IMR-90 (cell line): ENCODE measurements around the gene SLC1A7. TPM values are rescaled to one million over a fixed set of nuclear protein-coding genes. Genes with fewer than 3 reads are reported as not detected.
A peak's percentile ranks its signal among the peaks of the same experiment; 100 is the strongest.

Experiments
- ATAC-seq: fragments of 200-7000 bp; cut with Tn5 transposase; 2 replicates; pipeline ENCODE4 v1.9.1; 2020; ENCODE audit warnings: low read depth, mild to moderate bottlenecking, moderate library complexity
- BruUV-seq: library from RNA; stranded (reverse); fragments of 400-500 nt; replicated peaks from 2 replicates; lab custom pipeline; 2021; lab: Mats Ljungman, UMichigan
- CTCF ChIA-PET: fragments of 300-600 bp; formaldehyde crosslinking; extraction: SDS; loops from one replicate; lab custom pipeline; 2021; ENCODE audit warnings: antibody characterized with exemption; lab: Yijun Ruan, JAX
- POLR2A ChIA-PET: fragments of 300-600 bp; sonication (Branson Sonifier 250); formaldehyde crosslinking; loops from one replicate; lab custom pipeline; 2022; ENCODE audit warnings: antibody characterized with exemption; ENCODE audit not compliant: unreplicated experiment; lab: Charles Lee
- DNase-seq: peaks from one replicate; pipeline ENCODE4 v3.0.0; 2013
- H2AFZ ChIP-seq: replicated peaks from 2 replicates; pipeline ENCODE3; 2013; ENCODE audit warnings: low read length, mild to moderate bottlenecking; ENCODE audit not compliant: poor library complexity
- H2AK5ac ChIP-seq: 2 replicates; pipeline ENCODE4 v1.6.1; 2013; ENCODE audit warnings: low read depth, low read length, inconsistent platforms
- H2AK9ac ChIP-seq: replicated peaks from 2 replicates; pipeline ENCODE3; 2013; ENCODE audit warnings: mild to moderate bottlenecking, low read depth, low read length, moderate library complexity; ENCODE audit not compliant: poor library complexity
- H2BK120ac ChIP-seq: 2 replicates; pipeline ENCODE4 v1.6.1; 2013; ENCODE audit warnings: low read depth, low read length, inconsistent platforms
- H2BK15ac ChIP-seq: 3 replicates; pipeline ENCODE4 v1.6.1; 2013; ENCODE audit warnings: low read depth, low read length, inconsistent platforms
- H2BK20ac ChIP-seq: 2 replicates; pipeline ENCODE4 v1.6.1; 2013; ENCODE audit warnings: low read depth, mild to moderate bottlenecking, inconsistent platforms, low read length, moderate library complexity
- H2BK5ac ChIP-seq: 2 replicates; pipeline ENCODE4 v1.6.1; 2013; ENCODE audit warnings: mild to moderate bottlenecking, low read depth, low read length, inconsistent platforms; ENCODE audit not compliant: poor library complexity, severe bottlenecking
- H3K14ac ChIP-seq: replicated peaks from 2 replicates; pipeline ENCODE4 v1.6.1; 2013; ENCODE audit warnings: low read depth, low read length, inconsistent platforms
- H3K18ac ChIP-seq: 2 replicates; pipeline ENCODE4 v1.6.1; 2013; ENCODE audit warnings: low read depth, low read length, control low read depth
- H3K23ac ChIP-seq: 2 replicates; pipeline ENCODE4 v1.6.1; 2013; ENCODE audit warnings: low read depth, low read length, inconsistent platforms
- H3K27ac ChIP-seq: 2 replicates; pipeline ENCODE4 v1.5.1; 2013; ENCODE audit warnings: mild to moderate bottlenecking, control low read depth, low read length; ENCODE audit not compliant: insufficient read depth
- H3K27me3 ChIP-seq: 2 replicates; pipeline ENCODE4 v1.6.1; 2013; ENCODE audit warnings: low read length; ENCODE audit not compliant: control insufficient read depth, insufficient read depth
- H3K36me3 ChIP-seq: 2 replicates; pipeline ENCODE4 v1.6.1; 2013; ENCODE audit warnings: low read length, mixed read lengths; ENCODE audit not compliant: control insufficient read depth, insufficient read depth
- H3K4ac ChIP-seq: 2 replicates; pipeline ENCODE4 v1.6.1; 2013; ENCODE audit warnings: low read depth, low read length, inconsistent platforms
- H3K4me1 ChIP-seq: 2 replicates; pipeline ENCODE4 v1.6.1; 2013; ENCODE audit warnings: low read length, mixed read lengths; ENCODE audit not compliant: control insufficient read depth, insufficient read depth
- H3K4me2 ChIP-seq: 2 replicates; pipeline ENCODE4 v1.6.1; 2013; ENCODE audit warnings: low read depth, mild to moderate bottlenecking, control low read depth, low read length, moderate library complexity
- H3K4me3 ChIP-seq: 2 replicates; pipeline ENCODE4 v1.5.1; 2013; ENCODE audit warnings: low read depth, mild to moderate bottlenecking, control low read depth, low read length, moderate library complexity; ENCODE audit not compliant: insufficient read depth
- H3K56ac ChIP-seq: 2 replicates; pipeline ENCODE4 v1.6.1; 2013; ENCODE audit warnings: low read length, inconsistent platforms; ENCODE audit not compliant: insufficient read depth; ENCODE audit errors: extremely low read depth
- H3K79me1 ChIP-seq, 2 experiments: 2 replicates each; pipeline ENCODE4 v1.6.1; 2013; ENCODE audit warnings: low read length in 2 of 2, inconsistent platforms in 1 of 2, low read depth in 1 of 2
- H3K9ac ChIP-seq: 2 replicates; pipeline ENCODE4 v1.6.1; 2013; ENCODE audit warnings: low read depth, low read length, control low read depth
- H3K9me1 ChIP-seq: 2 replicates; pipeline ENCODE4 v1.6.1; 2013; ENCODE audit warnings: low read length, inconsistent platforms; ENCODE audit not compliant: insufficient read depth
- H3K9me3 ChIP-seq: 2 replicates; pipeline ENCODE4 v1.6.1; 2013; ENCODE audit warnings: low read length; ENCODE audit not compliant: control insufficient read depth, insufficient read depth
- H4K20me1 ChIP-seq: 2 replicates; pipeline ENCODE4 v1.6.1; 2013; ENCODE audit warnings: low read length, inconsistent platforms; ENCODE audit not compliant: insufficient read depth
- H4K5ac ChIP-seq: 2 replicates; pipeline ENCODE4 v1.6.1; 2013; ENCODE audit warnings: mild to moderate bottlenecking, low read depth, low read length, control low read depth
- H4K8ac ChIP-seq, 2 experiments: 2 replicates each; pipeline ENCODE4 v1.6.1; 2013; ENCODE audit warnings: low read depth in 2 of 2, low read length in 2 of 2, control low read depth in 1 of 2, inconsistent platforms in 1 of 2
- H4K91ac ChIP-seq: 2 replicates; pipeline ENCODE4 v1.6.1; 2013; ENCODE audit warnings: low read depth, low read length, inconsistent platforms; ENCODE audit not compliant: insufficient read depth
- BHLHE40 ChIP-seq: fragments of 150-350 bp; IDR thresholded peaks from 2 replicates; pipeline ENCODE4 v1.6.1; 2016; ENCODE audit warnings: mild to moderate bottlenecking, low read depth, low read length
- CHD1 ChIP-seq: IDR thresholded peaks from 2 replicates; pipeline ENCODE4 v1.6.1; 2012; ENCODE audit warnings: low read depth, low read length, improper control_type of control experiment
- ELK1 ChIP-seq: fragments of 150-350 bp; IDR thresholded peaks from 2 replicates; pipeline ENCODE4 v1.6.1; 2016; ENCODE audit warnings: low read depth, mild to moderate bottlenecking, low read length, moderate library complexity, borderline replicate concordance
- MAFK ChIP-seq: IDR thresholded peaks from 2 replicates; pipeline ENCODE4 v1.6.1; 2012; ENCODE audit warnings: low read depth, low read length, improper control_type of control experiment
- MXI1 ChIP-seq: IDR thresholded peaks from 2 replicates; pipeline ENCODE4 v1.6.1; 2012; ENCODE audit warnings: low read depth, mild to moderate bottlenecking, low read length, moderate library complexity, borderline replicate concordance
- POLR2A ChIP-seq: IDR thresholded peaks from 2 replicates; pipeline ENCODE4 v1.6.1; 2012; ENCODE audit warnings: mild to moderate bottlenecking, low read depth, low read length
- RAD21 ChIP-seq: IDR thresholded peaks from 2 replicates; pipeline ENCODE4 v1.6.1; 2012; ENCODE audit warnings: low read length, improper control_type of control experiment
- RCOR1 ChIP-seq: IDR thresholded peaks from 2 replicates; pipeline ENCODE4 v1.6.1; 2012; ENCODE audit warnings: mild to moderate bottlenecking, low read length, improper control_type of control experiment; ENCODE audit not compliant: insufficient replicate concordance
- RFX5 ChIP-seq: IDR thresholded peaks from 2 replicates; pipeline ENCODE4 v1.8.0; 2012; ENCODE audit warnings: low read depth, mild to moderate bottlenecking, low read length, moderate library complexity
- WGBS, 2 experiments: methylation state at CpG; one replicate each; pipeline versions ENCODE4 v1.1.5 to v1.1.7; 2013; ENCODE audit warnings: missing lambda C conversion rate in 2 of 2; ENCODE audit not compliant: insufficient read length in 1 of 2; ENCODE audit errors: extremely low coverage in 2 of 2; 5-methylcytosine and 5-hydroxymethylcytosine counted together
- dilution Hi-C: fragments of 300-500 bp; cut with HindIII; formaldehyde crosslinking; loops from one replicate; pipeline ENCODE4 v1.14.3; 2018; ENCODE audit warnings: low sequenced_read_pairs; ENCODE audit not compliant: unreplicated experiment
- in situ Hi-C: fragments of 300-500 bp; cut with MboI; formaldehyde crosslinking; loops from 3 replicates; pipeline ENCODE4 v1.14.3; 2019; ENCODE audit warnings: low sequenced_read_pairs, inconsistent platforms, mixed read lengths
- intact Hi-C: fragments of 100-400 bp; cut with micrococcal nuclease; formaldehyde crosslinking; loops from 2 replicates; pipeline ENCODE4 v1.10.0; 2022
- polyA plus RNA-seq, 3 experiments: library from polyadenylated mRNA; depleted of rRNA; stranded (reverse); fragments of >200 nt; gene quantifications; 2 replicates each; pipeline ENCODE4 v1.2.3, GENCODE V29; 2012; ENCODE audit warnings: low replicate concordance in 1 of 3
- total RNA-seq: library from RNA; depleted of rRNA; stranded (reverse); fragments of >200 nt; gene quantifications from 2 replicates; pipeline ENCODE4 v1.2.3, GENCODE V29; 2012
- TF ChIP-seq, protein P1 (sequence below): fragments of 150-350 bp; IDR thresholded peaks from 2 replicates; pipeline ENCODE4 v1.6.1; 2017; ENCODE audit warnings: mild to moderate bottlenecking, antibody characterized with exemption, low read length, low read depth
- TF ChIP-seq, protein P2 (sequence below): conservative IDR thresholded peaks from 2 replicates; pipeline ENCODE4 v1.5.1; 2012; ENCODE audit warnings: mild to moderate bottlenecking, low read depth, low read length, improper control_type of control experiment

The SLC1A7 gene
- total and polyA plus RNA-seq, 2 of the 4 experiments (the other 2 are of a cell fraction), result 0.05 TPM; not detected in 1

- Histone ChIP-seq H3K4me2 (no peak overlapping the region), H3K14ac (peak overlapping the region; percentile 64), H2BK120ac (peak overlapping the region; percentile 86), H4K20me1 (no peaks in the 10 kb centered on the region), H2BK5ac (no peak overlapping the region), H3K79me1 (no peaks in the 10 kb centered on the region), H3K4me3 (no peak overlapping the region), H2BK15ac (peak overlapping the region; percentile 97; the same call in 1 of the 3 replicates), H3K9ac (no peak overlapping the region), H4K5ac (no peak overlapping the region), H4K91ac (peak overlapping the region; percentile 79), H3K18ac (0 out of 2 replicates have a peak overlapping the region, but pooled peaks have one; percentile 7), H3K27me3 (no peaks in the 10 kb centered on the region), H3K9me1 (peaks cover 23% of the 10 kb centered on the region), H3K4ac (peak overlapping the region; percentile 64), H4K8ac (no peak overlapping the region; a peak in 1 of 4 replicates), H2BK20ac (peak overlapping the region; percentile 65), H3K56ac (no peak overlapping the region), H3K4me1 (peaks cover 16% of the 10 kb centered on the region), H3K36me3 (no peaks in the 10 kb centered on the region), H3K23ac (no peak overlapping the region), H2AK5ac (peak overlapping the region; percentile 90), H3K27ac (no peak overlapping the region), H2AK9ac (no peak overlapping the region), H3K9me3 (no peaks in the 10 kb centered on the region), H2AFZ (peak overlapping the region; percentile 10)
- no peak for DNase-seq
- POLR2A ChIA-PET, result no interaction called here
- ATAC-seq, result no peak
- TF ChIP-seq ELK1 (no peak), MAFK (no peak), CHD1 (no peak), POLR2A (no peak), RAD21 (no peak), MXI1 (no peak), RCOR1 (no peak), RFX5 (no peak), BHLHE40 (no peak)
- TF ChIP-seq, protein P1, sequence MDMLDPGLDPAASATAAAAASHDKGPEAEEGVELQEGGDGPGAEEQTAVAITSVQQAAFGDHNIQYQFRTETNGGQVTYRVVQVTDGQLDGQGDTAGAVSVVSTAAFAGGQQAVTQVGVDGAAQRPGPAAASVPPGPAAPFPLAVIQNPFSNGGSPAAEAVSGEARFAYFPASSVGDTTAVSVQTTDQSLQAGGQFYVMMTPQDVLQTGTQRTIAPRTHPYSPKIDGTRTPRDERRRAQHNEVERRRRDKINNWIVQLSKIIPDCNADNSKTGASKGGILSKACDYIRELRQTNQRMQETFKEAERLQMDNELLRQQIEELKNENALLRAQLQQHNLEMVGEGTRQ, result no peak
- TF ChIP-seq, protein P2, sequence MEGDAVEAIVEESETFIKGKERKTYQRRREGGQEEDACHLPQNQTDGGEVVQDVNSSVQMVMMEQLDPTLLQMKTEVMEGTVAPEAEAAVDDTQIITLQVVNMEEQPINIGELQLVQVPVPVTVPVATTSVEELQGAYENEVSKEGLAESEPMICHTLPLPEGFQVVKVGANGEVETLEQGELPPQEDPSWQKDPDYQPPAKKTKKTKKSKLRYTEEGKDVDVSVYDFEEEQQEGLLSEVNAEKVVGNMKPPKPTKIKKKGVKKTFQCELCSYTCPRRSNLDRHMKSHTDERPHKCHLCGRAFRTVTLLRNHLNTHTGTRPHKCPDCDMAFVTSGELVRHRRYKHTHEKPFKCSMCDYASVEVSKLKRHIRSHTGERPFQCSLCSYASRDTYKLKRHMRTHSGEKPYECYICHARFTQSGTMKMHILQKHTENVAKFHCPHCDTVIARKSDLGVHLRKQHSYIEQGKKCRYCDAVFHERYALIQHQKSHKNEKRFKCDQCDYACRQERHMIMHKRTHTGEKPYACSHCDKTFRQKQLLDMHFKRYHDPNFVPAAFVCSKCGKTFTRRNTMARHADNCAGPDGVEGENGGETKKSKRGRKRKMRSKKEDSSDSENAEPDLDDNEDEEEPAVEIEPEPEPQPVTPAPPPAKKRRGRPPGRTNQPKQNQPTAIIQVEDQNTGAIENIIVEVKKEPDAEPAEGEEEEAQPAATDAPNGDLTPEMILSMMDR, result no peak
- intact Hi-C loops (no loop called here), in situ Hi-C loops (no loop called here), dilution Hi-C loops (no loop called here)
- CTCF ChIA-PET, result no interaction called here
- WGBS, 2 experiments, result 86% methylated on average over 1 of the region's 12 CpGs; no CpG with 5 or more reads in 1 of the 2 experiments
- BruUV-seq, result no TSS peak
Observed at GRCh38 chr1:53129891-53130597, 12.4 kb downstream of the SLC1A7 start.
